H7 (cell line): ENCODE results near the gene SLC26A2. TPM values are rescaled to one million over a fixed set of nuclear protein-coding genes. Genes with fewer than 3 reads are reported as not detected.
A peak's percentile ranks its signal among the peaks of the same experiment; 100 is the strongest.

Source experiments
- DNase-seq: peaks from one replicate; pipeline ENCODE4 v3.0.0; 2012
- H3K27me3 ChIP-seq: 2 replicates; pipeline ENCODE4 v1.6.0; 2011; ENCODE audit warnings: mild to moderate bottlenecking, low read length; ENCODE audit not compliant: control insufficient read depth, insufficient read depth
- H3K36me3 ChIP-seq: replicated peaks from 2 replicates; pipeline ENCODE4 v1.5.1; 2011; ENCODE audit warnings: low read length; ENCODE audit not compliant: control insufficient read depth, insufficient read depth
- H3K4me3 ChIP-seq: 2 replicates; pipeline ENCODE4 v1.5.1; 2011; ENCODE audit warnings: low read depth, mild to moderate bottlenecking, control low read depth, low read length, moderate library complexity; ENCODE audit not compliant: insufficient read depth
- total RNA-seq: library from RNA; depleted of rRNA; stranded (reverse); fragments of >200 nt; shearing (Covaris generic); gene quantifications from 2 replicates; pipeline ENCODE4 v1.2.3, GENCODE V29; 2014

The SLC26A2 gene
- total RNA-seq, 1 experiment from 2014 or later, result 6.7 TPM

GRCh38 chr5:149998281-149998680 lies 37.7 kb downstream of the SLC26A2 start:
- no peak overlapping the region for H3K4me3 ChIP-seq
- H3K27me3 ChIP-seq, result no peaks in the 10 kb centered on the region
- no peak for DNase-seq
- H3K36me3 ChIP-seq, result no peaks in the 10 kb centered on the region

- Histone ChIP-seq H3K27me3 (no peaks in the 10 kb centered on the region), H3K36me3 (no peaks in the 10 kb centered on the region), H3K4me3 (no peak overlapping the region)
- DNase-seq, result no peak
Measured at GRCh38 chr5:149999359-149999758, 38.8 kb downstream of the SLC26A2 start.

- Histone ChIP-seq H3K4me3 (peak overlapping the region; percentile 92), H3K27me3 (no peaks in the 10 kb centered on the region), H3K36me3 (peaks cover 4% of the 10 kb centered on the region)
- no peak for DNase-seq
Measured at GRCh38 chr5:149999866-150000255, 39.3 kb downstream of the SLC26A2 start.

- Histone ChIP-seq H3K4me3 (peak within 1 kb of the TSS; percentile 92), H3K36me3 (peaks cover 4% of the 10 kb centered on the region), H3K27me3 (no peaks in the 10 kb centered on the region)
- peak; percentile 95 for DNase-seq
Measured at GRCh38 chr5:150000256-150000989, 39.9 kb downstream of the SLC26A2 start, which contains the start of the genes HMGXB3 and TIGD6. TSS of gene HMGXB3 (plus strand) at chr5:150000739. CDS start at chr5:150004853, 4,114 bp downstream. TSS of gene TIGD6 (minus strand) at chr5:150000654. CDS start at chr5:149996348, 4,306 bp downstream.

GRCh38 chr5:150000990-150001659 lies 40.6 kb downstream of the SLC26A2 start:
- H3K27me3 ChIP-seq, result no peaks in the 10 kb centered on the region
- peaks cover 6% of the 10 kb centered on the region for H3K36me3 ChIP-seq
- H3K4me3 ChIP-seq, result peak overlapping the region; percentile 92
- peak; percentile 80 for DNase-seq

GRCh38 chr5:150001660-150002486 lies 41.3 kb downstream of the SLC26A2 start:
- peaks cover 7% of the 10 kb centered on the region for H3K36me3 ChIP-seq
- H3K27me3 ChIP-seq, result no peaks in the 10 kb centered on the region
- H3K4me3 ChIP-seq, result peak overlapping the region; percentile 92
- peak; percentile 81 for DNase-seq

- peaks cover 23% of the 10 kb centered on the region for H3K36me3 ChIP-seq
- no peak overlapping the region for H3K4me3 ChIP-seq
- no peaks in the 10 kb centered on the region for H3K27me3 ChIP-seq
- DNase-seq, result no peak
Measured at GRCh38 chr5:150006318-150006717, 45.8 kb downstream of the SLC26A2 start.

GRCh38 chr5:150007050-150007449 lies 46.5 kb downstream of the SLC26A2 start:
- Histone ChIP-seq H3K36me3 (peaks cover 25% of the 10 kb centered on the region), H3K27me3 (no peaks in the 10 kb centered on the region), H3K4me3 (no peak overlapping the region)
- DNase-seq, result no peak

- Histone ChIP-seq H3K36me3 (peaks cover 36% of the 10 kb centered on the region), H3K27me3 (no peaks in the 10 kb centered on the region), H3K4me3 (no peak overlapping the region)
- no peak for DNase-seq
Measured at GRCh38 chr5:150009671-150010387, 49.3 kb downstream of the SLC26A2 start.

- Histone ChIP-seq H3K4me3 (no peak overlapping the region), H3K27me3 (no peaks in the 10 kb centered on the region), H3K36me3 (peaks cover 38% of the 10 kb centered on the region)
- DNase-seq, result no peak
Measured at GRCh38 chr5:150013931-150014330, 53.4 kb downstream of the SLC26A2 start.

GRCh38 chr5:150014456-150014855 lies 53.9 kb downstream of the SLC26A2 start:
- no peak for DNase-seq
- Histone ChIP-seq H3K4me3 (no peak overlapping the region), H3K27me3 (no peaks in the 10 kb centered on the region), H3K36me3 (peaks cover 38% of the 10 kb centered on the region)

GRCh38 chr5:150015415-150015814 lies 54.9 kb downstream of the SLC26A2 start:
- peaks cover 40% of the 10 kb centered on the region for H3K36me3 ChIP-seq
- DNase-seq, result no peak
- no peaks in the 10 kb centered on the region for H3K27me3 ChIP-seq
- H3K4me3 ChIP-seq, result no peak overlapping the region

GRCh38 chr5:150016537-150016936 lies 56.0 kb downstream of the SLC26A2 start:
- H3K27me3 ChIP-seq, result no peaks in the 10 kb centered on the region
- H3K36me3 ChIP-seq, result peaks cover 30% of the 10 kb centered on the region

More at GRCh38 chr5:150016537-150016936, 56.0 kb downstream of the SLC26A2 start:
- no peak overlapping the region for H3K4me3 ChIP-seq
- no peak for DNase-seq
